Lower lobe of right lung (tissue), 2 donors: ENCODE measurements around the gene NDST1. TPM values are rescaled to one million over a fixed set of nuclear protein-coding genes. Genes with fewer than 3 reads are reported as not detected.

ENCODE experiments used
- ATAC-seq, 2 donors: fragments of 200-7000 bp; cut with Tn5 transposase; one replicate each; pipeline ENCODE4 v1.9.1; 2020 to 2022; ENCODE audit warnings: mild to moderate bottlenecking in 2 of 2, moderate library complexity in 2 of 2
- DNase-seq: peaks from one replicate; pipeline ENCODE4 v3.0.0-alpha.2; 2020
- H3K27ac ChIP-seq: fragments of 200-600 bp; one replicate; pipeline ENCODE4 v1.8.0; 2022
- H3K27me3 ChIP-seq: fragments of 200-600 bp; one replicate; pipeline ENCODE4 v1.8.0; 2022; ENCODE audit warnings: low read depth
- H3K36me3 ChIP-seq: fragments of 200-600 bp; one replicate; pipeline ENCODE4 v1.8.0; 2022; ENCODE audit warnings: mild to moderate bottlenecking
- H3K4me1 ChIP-seq: fragments of 200-600 bp; one replicate; pipeline ENCODE4 v1.8.0; 2022
- H3K4me3 ChIP-seq: fragments of 200-600 bp; one replicate; pipeline ENCODE4 v1.8.0; 2022; ENCODE audit warnings: mild to moderate bottlenecking
- H3K9me3 ChIP-seq: fragments of 200-600 bp; one replicate; pipeline ENCODE4 v1.8.0; 2022
- CTCF ChIP-seq: fragments of 200-600 bp; IDR thresholded peaks from one replicate; pipeline ENCODE4 v1.8.0; 2022; ENCODE audit warnings: antibody characterized with exemption, mild to moderate bottlenecking
- intact Hi-C: fragments of 100-400 bp; cut with DNase I; formaldehyde crosslinking; loops from one replicate; pipeline ENCODE4 v1.11.0; 2022
- total RNA-seq: library from RNA; stranded (reverse); fragmentation: NEBNext Ultra II Directional; extraction: Animal tissue kit (Norgen Biotek cat#: 25700); gene quantifications from one replicate; pipeline ENCODE4 v1.2.1, GENCODE V29; 2021
- donor health status: DM: no; HTN: yes; CAD: no; lungs with severe emphysema.

NDST1 gene
- total RNA-seq, 1 donor from 2014 or later: 117 TPM

- Histone ChIP-seq H3K27me3 (no peaks in the 10 kb centered on the region), H3K4me1 (peaks cover 1% of the 10 kb centered on the region), H3K27ac (no peak overlapping the region), H3K36me3 (no peaks in the 10 kb centered on the region), H3K9me3 (no peaks in the 10 kb centered on the region), H3K4me3 (no peak overlapping the region)
- ATAC-seq (no peak), DNase-seq (no peak)
- intact Hi-C loops: no loop called here
- no peak for TF ChIP-seq CTCF
Measured at GRCh38 chr5:150577378-150578139, 69.6 kb downstream of the NDST1 start.

GRCh38 chr5:150578781-150579461 lies 71.0 kb downstream of the NDST1 start:
- H3K9me3 ChIP-seq: no peaks in the 10 kb centered on the region
- peaks cover 3% of the 10 kb centered on the region for H3K4me1 ChIP-seq
- no peaks in the 10 kb centered on the region for H3K36me3 ChIP-seq
- ATAC-seq (peak; percentile 13 to 53), DNase-seq (no peak)
- H3K4me3 ChIP-seq: no peak overlapping the region
- H3K27me3 ChIP-seq: no peaks in the 10 kb centered on the region
- intact Hi-C loops: no loop called here
- no peak overlapping the region for H3K27ac ChIP-seq
- no peak for TF ChIP-seq CTCF

GRCh38 chr5:150579462-150580400 lies 71.8 kb downstream of the NDST1 start:
- no peak for ATAC-seq
- no peaks in the 10 kb centered on the region for H3K9me3 ChIP-seq

GRCh38 chr5:150580917-150581316 lies 73.0 kb downstream of the NDST1 start:
- Histone ChIP-seq H3K9me3 (no peaks in the 10 kb centered on the region), H3K4me3 (no peak overlapping the region), H3K27ac (no peak overlapping the region), H3K27me3 (no peaks in the 10 kb centered on the region), H3K4me1 (peaks cover 3% of the 10 kb centered on the region), H3K36me3 (no peaks in the 10 kb centered on the region)
- DNase-seq (no peak), ATAC-seq (no peak)
- intact Hi-C loops: no loop called here
- no peak for TF ChIP-seq CTCF

More at GRCh38 chr5:150579462-150580400, 71.8 kb downstream of the NDST1 start:
- Histone ChIP-seq H3K27me3 (no peaks in the 10 kb centered on the region), H3K36me3 (no peaks in the 10 kb centered on the region), H3K4me1 (peaks cover 3% of the 10 kb centered on the region), H3K27ac (no peak overlapping the region), H3K4me3 (no peak overlapping the region)
- no peak for DNase-seq
- TF ChIP-seq CTCF: no peak
- intact Hi-C loops: no loop called here
